C4-2B (cell line): ENCODE results near the gene ITGAD.

Source experiments
- H3K27ac ChIP-seq: fragments of 450-650 bp; 2 replicates; pipeline ENCODE4 v1.5.1; 2017
- ZFX ChIP-seq: fragments of 450-650 bp; IDR thresholded peaks from 2 replicates; pipeline ENCODE4 v1.6.1; 2017
- TF ChIP-seq, protein P1 (sequence below): fragments of 450-650 bp; conservative IDR thresholded peaks from 2 replicates; pipeline ENCODE4 v1.5.1; 2017; ENCODE audit warnings: mild to moderate bottlenecking

Gene ITGAD

DNA sequence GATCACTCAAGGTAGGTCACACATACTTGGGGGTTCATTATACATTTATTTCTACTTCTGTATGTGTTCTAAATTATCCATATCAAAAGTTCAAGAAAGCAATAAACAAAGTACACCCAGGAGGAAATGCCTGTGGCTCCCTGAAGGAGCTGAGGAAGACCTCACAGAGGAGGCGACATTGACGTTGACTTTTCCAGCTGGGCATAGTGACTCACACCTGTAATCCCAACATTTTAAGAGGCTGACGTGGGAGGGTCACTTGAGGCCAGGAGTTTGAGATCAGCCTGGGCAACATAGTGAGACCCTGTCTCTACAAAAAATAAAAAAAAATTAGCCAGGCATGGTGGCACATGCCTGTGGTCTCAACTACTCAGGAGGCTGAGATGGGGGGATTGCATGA lies 16.3 kb downstream of the ITGAD start:
- H3K27ac ChIP-seq = no peak overlapping the region
- TF ChIP-seq ZFX = no peak
- TF ChIP-seq, protein P1, sequence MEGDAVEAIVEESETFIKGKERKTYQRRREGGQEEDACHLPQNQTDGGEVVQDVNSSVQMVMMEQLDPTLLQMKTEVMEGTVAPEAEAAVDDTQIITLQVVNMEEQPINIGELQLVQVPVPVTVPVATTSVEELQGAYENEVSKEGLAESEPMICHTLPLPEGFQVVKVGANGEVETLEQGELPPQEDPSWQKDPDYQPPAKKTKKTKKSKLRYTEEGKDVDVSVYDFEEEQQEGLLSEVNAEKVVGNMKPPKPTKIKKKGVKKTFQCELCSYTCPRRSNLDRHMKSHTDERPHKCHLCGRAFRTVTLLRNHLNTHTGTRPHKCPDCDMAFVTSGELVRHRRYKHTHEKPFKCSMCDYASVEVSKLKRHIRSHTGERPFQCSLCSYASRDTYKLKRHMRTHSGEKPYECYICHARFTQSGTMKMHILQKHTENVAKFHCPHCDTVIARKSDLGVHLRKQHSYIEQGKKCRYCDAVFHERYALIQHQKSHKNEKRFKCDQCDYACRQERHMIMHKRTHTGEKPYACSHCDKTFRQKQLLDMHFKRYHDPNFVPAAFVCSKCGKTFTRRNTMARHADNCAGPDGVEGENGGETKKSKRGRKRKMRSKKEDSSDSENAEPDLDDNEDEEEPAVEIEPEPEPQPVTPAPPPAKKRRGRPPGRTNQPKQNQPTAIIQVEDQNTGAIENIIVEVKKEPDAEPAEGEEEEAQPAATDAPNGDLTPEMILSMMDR = no peak

DNA sequence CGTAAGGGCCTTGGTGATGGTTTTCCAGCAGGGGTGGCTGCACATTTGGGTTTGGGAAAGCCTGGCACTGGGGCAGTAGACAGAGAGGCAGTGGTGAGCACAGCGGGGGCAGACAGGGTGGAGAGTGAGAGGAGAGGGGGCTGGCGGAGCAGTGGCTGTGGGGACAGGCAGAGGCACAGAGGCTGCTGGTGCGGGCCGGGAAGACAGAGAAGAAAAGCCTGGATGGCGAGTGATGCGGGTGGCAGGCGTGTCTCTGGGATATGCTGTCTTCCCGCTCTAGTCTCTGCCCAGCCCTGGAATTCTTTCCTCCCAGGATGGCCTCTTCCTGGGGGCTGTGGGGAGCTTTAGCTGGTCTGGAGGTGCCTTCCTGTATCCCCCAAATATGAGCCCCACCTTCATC lies 16.9 kb downstream of the ITGAD start:
- H3K27ac ChIP-seq = no peak overlapping the region
- no peak for TF ChIP-seq ZFX
- TF ChIP-seq, protein P1 = no peak

DNA sequence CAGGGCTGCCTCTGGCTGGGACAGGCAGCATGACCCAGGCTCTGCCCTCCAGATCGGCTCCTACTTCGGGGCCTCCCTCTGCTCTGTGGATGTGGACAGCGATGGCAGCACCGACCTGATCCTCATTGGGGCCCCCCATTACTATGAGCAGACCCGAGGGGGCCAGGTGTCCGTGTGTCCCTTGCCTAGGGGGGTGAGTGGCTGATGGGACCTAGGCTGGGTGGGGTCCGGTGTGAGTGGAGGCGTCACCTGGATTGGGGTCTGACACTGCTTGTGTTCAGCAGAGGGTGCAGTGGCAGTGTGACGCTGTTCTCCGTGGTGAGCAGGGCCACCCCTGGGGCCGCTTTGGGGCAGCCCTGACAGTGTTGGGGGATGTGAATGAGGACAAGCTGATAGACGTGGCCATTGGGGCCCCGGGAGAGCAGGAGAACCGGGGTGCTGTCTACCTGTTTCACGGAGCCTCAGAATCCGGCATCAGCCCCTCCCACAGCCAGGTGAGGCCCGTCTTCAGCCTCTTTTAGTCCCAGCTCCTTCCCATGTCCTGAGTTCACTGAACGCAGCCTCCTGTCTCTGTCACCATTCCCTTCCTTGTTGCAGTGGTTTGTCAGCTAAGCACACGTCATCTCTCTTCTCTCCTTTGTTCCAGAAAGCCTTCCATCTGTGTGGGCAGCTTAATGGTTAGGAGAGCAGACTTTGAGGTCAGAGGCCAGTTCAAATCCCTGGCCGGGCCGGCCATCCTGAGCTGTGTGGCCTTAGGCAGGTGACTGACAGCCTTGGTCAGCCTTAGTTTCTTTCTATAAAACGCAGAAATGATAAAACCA lies 18.1 kb downstream of the ITGAD start:
- no peak overlapping the region for H3K27ac ChIP-seq
- TF ChIP-seq, protein P1 = no peak
- TF ChIP-seq ZFX = no peak

DNA sequence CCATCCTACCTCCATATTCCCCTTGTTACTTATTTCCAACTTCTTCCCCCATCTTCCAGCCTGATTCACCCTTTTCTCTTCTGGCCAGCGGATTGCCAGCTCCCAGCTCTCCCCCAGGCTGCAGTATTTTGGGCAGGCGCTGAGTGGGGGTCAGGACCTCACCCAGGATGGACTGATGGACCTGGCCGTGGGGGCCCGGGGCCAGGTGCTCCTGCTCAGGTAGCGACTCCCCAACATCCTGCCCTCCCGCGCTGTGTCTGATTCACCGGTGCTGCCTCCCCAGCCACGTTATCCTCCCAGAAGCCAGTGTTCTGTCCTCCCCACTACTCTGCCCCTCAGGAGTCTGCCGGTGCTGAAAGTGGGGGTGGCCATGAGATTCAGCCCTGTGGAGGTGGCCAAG lies 19.6 kb downstream of the ITGAD start:
- no peak overlapping the region for H3K27ac ChIP-seq
- TF ChIP-seq, protein P1 = no peak

DNA sequence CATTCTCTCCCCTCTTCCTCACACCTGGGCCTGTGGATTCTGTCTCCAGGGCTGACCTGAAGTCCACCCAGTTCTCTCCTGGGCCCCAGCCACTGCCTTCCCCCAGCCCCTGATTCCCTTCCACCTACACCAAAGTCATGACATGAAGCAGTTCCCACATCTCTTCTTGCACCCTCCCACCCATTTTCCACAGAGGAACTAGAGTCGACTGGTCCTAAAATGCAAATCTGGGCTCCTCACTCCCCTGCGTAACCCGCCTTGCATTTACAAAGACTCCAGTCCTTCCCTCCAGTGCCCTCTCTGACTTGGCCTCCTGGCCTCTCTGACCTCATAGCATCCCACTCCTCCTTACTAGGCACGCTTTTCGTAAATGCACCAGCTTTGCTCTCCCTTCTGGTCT lies 20.2 kb downstream of the ITGAD start:
- TF ChIP-seq, protein P1 = no peak
- TF ChIP-seq ZFX = no peak
- no peak overlapping the region for H3K27ac ChIP-seq

DNA sequence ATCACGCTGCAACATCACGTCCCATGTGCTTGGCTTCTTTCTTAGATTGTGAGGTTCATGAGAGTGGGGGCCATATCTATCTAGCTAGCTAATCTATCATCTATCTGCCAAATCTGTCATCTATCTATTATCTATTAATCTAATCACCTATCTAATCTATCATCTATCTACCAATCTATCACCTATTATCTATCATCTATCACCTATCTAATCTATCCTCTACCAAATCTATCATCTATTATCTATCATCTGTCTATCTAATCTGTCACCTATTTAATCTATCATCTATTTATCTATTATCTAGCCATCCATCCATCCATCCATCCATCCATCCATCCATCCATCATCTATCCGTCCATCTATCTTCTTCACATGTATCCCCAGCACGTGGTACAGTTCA lies 20.8 kb downstream of the ITGAD start:
- H3K27ac ChIP-seq = no peak overlapping the region
- no peak for TF ChIP-seq ZFX
- TF ChIP-seq, protein P1 = no peak

DNA sequence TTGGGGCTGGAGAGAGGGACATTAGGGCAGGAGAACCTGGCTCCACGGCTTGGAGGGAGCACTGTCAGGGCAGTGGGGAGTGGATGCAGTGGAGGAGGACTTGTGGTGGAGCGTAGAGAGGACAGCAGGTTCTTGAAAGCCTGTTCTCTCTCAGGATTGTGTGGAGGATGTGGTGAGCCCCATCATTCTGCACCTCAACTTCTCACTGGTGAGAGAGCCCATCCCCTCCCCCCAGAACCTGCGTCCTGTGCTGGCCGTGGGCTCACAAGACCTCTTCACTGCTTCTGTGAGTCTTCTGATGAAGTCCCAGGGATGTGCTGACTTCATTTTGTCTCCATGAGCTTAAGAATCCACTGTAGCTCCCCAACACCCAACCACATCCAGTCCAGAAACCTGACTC lies 21.6 kb downstream of the ITGAD start:
- no peak for TF ChIP-seq ZFX
- TF ChIP-seq, protein P1 = no peak

More for the DNA sequence above, 21.6 kb downstream of the ITGAD start:
- H3K27ac ChIP-seq = no peak overlapping the region
